NB4 (cell line): ENCODE data around the gene MYMK.

Experiments
- MYC ChIP-seq: IDR thresholded peaks from 2 replicates; pipeline ENCODE4 v1.6.1; 2011; ENCODE audit warnings: low read depth, low read length
- POLR2A ChIP-seq: IDR thresholded peaks from 2 replicates; pipeline ENCODE4 v1.6.1; 2011; ENCODE audit warnings: mild to moderate bottlenecking; ENCODE audit not compliant: insufficient read length; ENCODE audit errors: extremely low read depth
- TF ChIP-seq, protein P1 (sequence below): IDR thresholded peaks from one replicate; pipeline ENCODE4 v1.5.1; 2012; ENCODE audit warnings: low read depth, low read length
- TF ChIP-seq, protein P2 (sequence below): IDR thresholded peaks from 2 replicates; pipeline ENCODE4 v1.6.1; 2011; ENCODE audit warnings: low read depth, low read length

DNA sequence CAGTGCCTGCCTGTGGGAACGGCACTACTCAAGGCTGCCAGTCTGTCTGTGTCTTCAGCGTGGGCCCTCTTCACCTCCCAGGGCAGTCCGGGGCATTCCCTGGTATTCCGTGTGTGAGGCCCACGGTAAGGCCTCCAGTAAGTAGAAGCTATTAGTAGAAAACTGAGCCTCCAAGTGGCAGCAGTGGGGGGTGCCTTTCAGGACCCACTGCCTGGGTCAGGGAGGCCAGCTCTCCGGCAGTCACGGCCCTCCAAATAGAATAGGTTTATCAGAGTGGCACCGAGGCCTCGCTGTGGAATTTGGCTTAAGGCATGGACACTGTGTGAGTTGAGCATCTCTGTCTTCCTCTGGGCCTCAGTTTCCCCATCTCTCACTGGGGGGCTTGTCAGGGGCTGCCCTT is 32.8 kb upstream of the MYMK start:
- TF ChIP-seq, protein P1, sequence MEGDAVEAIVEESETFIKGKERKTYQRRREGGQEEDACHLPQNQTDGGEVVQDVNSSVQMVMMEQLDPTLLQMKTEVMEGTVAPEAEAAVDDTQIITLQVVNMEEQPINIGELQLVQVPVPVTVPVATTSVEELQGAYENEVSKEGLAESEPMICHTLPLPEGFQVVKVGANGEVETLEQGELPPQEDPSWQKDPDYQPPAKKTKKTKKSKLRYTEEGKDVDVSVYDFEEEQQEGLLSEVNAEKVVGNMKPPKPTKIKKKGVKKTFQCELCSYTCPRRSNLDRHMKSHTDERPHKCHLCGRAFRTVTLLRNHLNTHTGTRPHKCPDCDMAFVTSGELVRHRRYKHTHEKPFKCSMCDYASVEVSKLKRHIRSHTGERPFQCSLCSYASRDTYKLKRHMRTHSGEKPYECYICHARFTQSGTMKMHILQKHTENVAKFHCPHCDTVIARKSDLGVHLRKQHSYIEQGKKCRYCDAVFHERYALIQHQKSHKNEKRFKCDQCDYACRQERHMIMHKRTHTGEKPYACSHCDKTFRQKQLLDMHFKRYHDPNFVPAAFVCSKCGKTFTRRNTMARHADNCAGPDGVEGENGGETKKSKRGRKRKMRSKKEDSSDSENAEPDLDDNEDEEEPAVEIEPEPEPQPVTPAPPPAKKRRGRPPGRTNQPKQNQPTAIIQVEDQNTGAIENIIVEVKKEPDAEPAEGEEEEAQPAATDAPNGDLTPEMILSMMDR = no peak
- TF ChIP-seq POLR2A (no peak), MYC (no peak)
- TF ChIP-seq, protein P2, sequence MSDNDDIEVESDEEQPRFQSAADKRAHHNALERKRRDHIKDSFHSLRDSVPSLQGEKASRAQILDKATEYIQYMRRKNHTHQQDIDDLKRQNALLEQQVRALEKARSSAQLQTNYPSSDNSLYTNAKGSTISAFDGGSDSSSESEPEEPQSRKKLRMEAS = no peak
